SK-N-SH treated with all-trans-retinoic acid at 6 μM for 48 hours (cell line): ENCODE data around the gene NFIA.
"Not testable (repeated sequence)": the region's sequence is repeated elsewhere in the genome, so short reads cannot be mapped to it uniquely, and the experiment has no call there.

Experiments used
- ATAC-seq: fragments of 200-7000 bp; cut with Tn5 transposase; 3 replicates; pipeline ENCODE4 v1.9.1; 2020; ENCODE audit warnings: mild to moderate bottlenecking, moderate library complexity
- ARNTL ChIP-seq: fragments of 450-650 bp; formaldehyde crosslinking; IDR thresholded peaks from 2 replicates; pipeline ENCODE4 v1.5.0; 2020; ENCODE audit warnings: low read depth, mild to moderate bottlenecking, moderate library complexity, borderline replicate concordance
- BACH2 ChIP-seq: fragments of 250-450 bp; sonication (Bioruptor Pico); IDR thresholded peaks from 2 replicates; pipeline ENCODE4 v1.9.0; 2021; ENCODE audit warnings: mild to moderate bottlenecking, borderline replicate concordance
- CSDC2 ChIP-seq: fragments of 250-450 bp; sonication (Bioruptor Pico); IDR thresholded peaks from 2 replicates; pipeline ENCODE4 v1.5.0; 2020; ENCODE audit warnings: mild to moderate bottlenecking, moderate library complexity
- GLIS3 ChIP-seq: fragments of 250-450 bp; sonication (Bioruptor Pico); IDR thresholded peaks from 2 replicates; pipeline ENCODE4 v1.5.0; 2020; ENCODE audit warnings: mild to moderate bottlenecking, moderate library complexity
- ISL1 ChIP-seq: fragments of 250-450 bp; sonication (Bioruptor Pico); IDR thresholded peaks from 2 replicates; pipeline ENCODE4 v2.1.2; 2022; ENCODE audit warnings: mild to moderate bottlenecking, moderate library complexity
- OSR1 ChIP-seq: fragments of 250-450 bp; sonication (Bioruptor Pico); IDR thresholded peaks from 2 replicates; pipeline ENCODE4 v1.8.0; 2022; ENCODE audit warnings: moderate library complexity, mild to moderate bottlenecking, inconsistent platforms
- PPARA ChIP-seq: fragments of 250-450 bp; sonication (Bioruptor Pico); IDR thresholded peaks from 2 replicates; pipeline ENCODE4 v1.5.0; 2020; ENCODE audit warnings: mild to moderate bottlenecking, borderline replicate concordance
- SNAI2 ChIP-seq: fragments of 250-450 bp; sonication (Bioruptor Pico); IDR thresholded peaks from 2 replicates; pipeline ENCODE4 v1.5.0; 2020; ENCODE audit warnings: mild to moderate bottlenecking, moderate library complexity
- TCF4 ChIP-seq: fragments of 250-450 bp; sonication (Bioruptor Pico); IDR thresholded peaks from 2 replicates; pipeline ENCODE4 v1.8.0; 2021; ENCODE audit warnings: mild to moderate bottlenecking, moderate library complexity, borderline replicate concordance
- TOX ChIP-seq: fragments of 250-450 bp; sonication (Bioruptor Pico); IDR thresholded peaks from 2 replicates; pipeline ENCODE4 v1.8.0; 2021; ENCODE audit warnings: mild to moderate bottlenecking, moderate library complexity, borderline replicate concordance
- ZC3H10 ChIP-seq: fragments of 250-450 bp; sonication (Bioruptor Pico); IDR thresholded peaks from 2 replicates; pipeline ENCODE4 v1.5.1; 2021; ENCODE audit warnings: mild to moderate bottlenecking, moderate library complexity
- ZFP3 ChIP-seq: fragments of 250-450 bp; sonication (Bioruptor Pico); IDR thresholded peaks from 2 replicates; pipeline ENCODE4 v1.5.0; 2020; ENCODE audit warnings: mild to moderate bottlenecking, moderate library complexity
- ZNF565 ChIP-seq: fragments of 450-650 bp; formaldehyde crosslinking; conservative IDR thresholded peaks from 2 replicates; pipeline ENCODE4 v1.5.0; 2020; ENCODE audit warnings: low read depth, mild to moderate bottlenecking, moderate library complexity
- TF ChIP-seq, protein P1 (sequence below): fragments of 250-450 bp; sonication (Bioruptor Pico); IDR thresholded peaks from 2 replicates; pipeline ENCODE4 v1.5.1; 2020; ENCODE audit warnings: low read depth, mild to moderate bottlenecking, moderate library complexity
- TF ChIP-seq, protein P2 (sequence below): fragments of 250-450 bp; sonication (Bioruptor Pico); IDR thresholded peaks from 2 replicates; pipeline ENCODE4 v1.5.0; 2020; ENCODE audit warnings: mild to moderate bottlenecking, moderate library complexity
- TF ChIP-seq, protein P3 (sequence below): fragments of 250-450 bp; sonication (Bioruptor Pico); IDR thresholded peaks from 2 replicates; pipeline ENCODE4 v1.5.1; 2021; ENCODE audit warnings: mild to moderate bottlenecking, moderate library complexity
- TF ChIP-seq, protein P4 (sequence below): fragments of 250-450 bp; sonication (Bioruptor Pico); IDR thresholded peaks from 2 replicates; pipeline ENCODE4 v1.8.0; 2020; ENCODE audit warnings: mild to moderate bottlenecking, moderate library complexity, borderline replicate concordance
- TF ChIP-seq, protein P5 (sequence below): fragments of 250-450 bp; sonication (Bioruptor Pico); IDR thresholded peaks from 2 replicates; pipeline ENCODE4 v1.8.0; 2021; ENCODE audit warnings: low read depth, mild to moderate bottlenecking, moderate library complexity, borderline replicate concordance

Gene NFIA

DNA sequence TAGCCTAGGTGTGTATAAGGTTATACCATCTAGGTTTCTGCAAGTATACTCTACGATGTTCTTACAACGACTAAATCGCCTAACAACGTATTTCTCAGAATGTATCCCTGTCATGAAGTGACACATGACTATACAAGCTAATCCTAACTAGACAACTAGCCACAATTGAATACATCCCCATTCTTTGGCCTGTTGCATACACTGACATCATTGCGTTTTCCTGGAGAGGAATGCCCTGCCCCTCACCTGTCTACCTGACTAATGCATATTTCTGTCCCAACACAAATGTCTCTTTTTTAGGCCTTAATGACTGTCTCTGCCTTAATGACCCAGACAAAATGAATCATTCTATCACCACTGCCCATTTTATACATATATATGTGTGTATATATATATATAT lies 8.5 kb upstream of the NFIA start:
- no peak for ATAC-seq
- no peak for TF ChIP-seq CSDC2 (CRISPR knock-in tag)
- TF ChIP-seq, protein P1, sequence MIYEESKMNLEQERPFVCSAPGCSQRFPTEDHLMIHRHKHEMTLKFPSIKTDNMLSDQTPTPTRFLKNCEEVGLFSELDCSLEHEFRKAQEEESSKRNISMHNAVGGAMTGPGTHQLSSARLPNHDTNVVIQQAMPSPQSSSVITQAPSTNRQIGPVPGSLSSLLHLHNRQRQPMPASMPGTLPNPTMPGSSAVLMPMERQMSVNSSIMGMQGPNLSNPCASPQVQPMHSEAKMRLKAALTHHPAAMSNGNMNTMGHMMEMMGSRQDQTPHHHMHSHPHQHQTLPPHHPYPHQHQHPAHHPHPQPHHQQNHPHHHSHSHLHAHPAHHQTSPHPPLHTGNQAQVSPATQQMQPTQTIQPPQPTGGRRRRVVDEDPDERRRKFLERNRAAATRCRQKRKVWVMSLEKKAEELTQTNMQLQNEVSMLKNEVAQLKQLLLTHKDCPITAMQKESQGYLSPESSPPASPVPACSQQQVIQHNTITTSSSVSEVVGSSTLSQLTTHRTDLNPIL (CRISPR knock-in tag), result no peak
- TF ChIP-seq, protein P2, sequence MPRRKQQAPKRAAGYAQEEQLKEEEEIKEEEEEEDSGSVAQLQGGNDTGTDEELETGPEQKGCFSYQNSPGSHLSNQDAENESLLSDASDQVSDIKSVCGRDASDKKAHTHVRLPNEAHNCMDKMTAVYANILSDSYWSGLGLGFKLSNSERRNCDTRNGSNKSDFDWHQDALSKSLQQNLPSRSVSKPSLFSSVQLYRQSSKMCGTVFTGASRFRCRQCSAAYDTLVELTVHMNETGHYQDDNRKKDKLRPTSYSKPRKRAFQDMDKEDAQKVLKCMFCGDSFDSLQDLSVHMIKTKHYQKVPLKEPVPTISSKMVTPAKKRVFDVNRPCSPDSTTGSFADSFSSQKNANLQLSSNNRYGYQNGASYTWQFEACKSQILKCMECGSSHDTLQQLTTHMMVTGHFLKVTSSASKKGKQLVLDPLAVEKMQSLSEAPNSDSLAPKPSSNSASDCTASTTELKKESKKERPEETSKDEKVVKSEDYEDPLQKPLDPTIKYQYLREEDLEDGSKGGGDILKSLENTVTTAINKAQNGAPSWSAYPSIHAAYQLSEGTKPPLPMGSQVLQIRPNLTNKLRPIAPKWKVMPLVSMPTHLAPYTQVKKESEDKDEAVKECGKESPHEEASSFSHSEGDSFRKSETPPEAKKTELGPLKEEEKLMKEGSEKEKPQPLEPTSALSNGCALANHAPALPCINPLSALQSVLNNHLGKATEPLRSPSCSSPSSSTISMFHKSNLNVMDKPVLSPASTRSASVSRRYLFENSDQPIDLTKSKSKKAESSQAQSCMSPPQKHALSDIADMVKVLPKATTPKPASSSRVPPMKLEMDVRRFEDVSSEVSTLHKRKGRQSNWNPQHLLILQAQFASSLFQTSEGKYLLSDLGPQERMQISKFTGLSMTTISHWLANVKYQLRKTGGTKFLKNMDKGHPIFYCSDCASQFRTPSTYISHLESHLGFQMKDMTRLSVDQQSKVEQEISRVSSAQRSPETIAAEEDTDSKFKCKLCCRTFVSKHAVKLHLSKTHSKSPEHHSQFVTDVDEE (CRISPR knock-in tag), result no peak
- no peak for TF ChIP-seq ZC3H10
- TF ChIP-seq, protein P3, sequence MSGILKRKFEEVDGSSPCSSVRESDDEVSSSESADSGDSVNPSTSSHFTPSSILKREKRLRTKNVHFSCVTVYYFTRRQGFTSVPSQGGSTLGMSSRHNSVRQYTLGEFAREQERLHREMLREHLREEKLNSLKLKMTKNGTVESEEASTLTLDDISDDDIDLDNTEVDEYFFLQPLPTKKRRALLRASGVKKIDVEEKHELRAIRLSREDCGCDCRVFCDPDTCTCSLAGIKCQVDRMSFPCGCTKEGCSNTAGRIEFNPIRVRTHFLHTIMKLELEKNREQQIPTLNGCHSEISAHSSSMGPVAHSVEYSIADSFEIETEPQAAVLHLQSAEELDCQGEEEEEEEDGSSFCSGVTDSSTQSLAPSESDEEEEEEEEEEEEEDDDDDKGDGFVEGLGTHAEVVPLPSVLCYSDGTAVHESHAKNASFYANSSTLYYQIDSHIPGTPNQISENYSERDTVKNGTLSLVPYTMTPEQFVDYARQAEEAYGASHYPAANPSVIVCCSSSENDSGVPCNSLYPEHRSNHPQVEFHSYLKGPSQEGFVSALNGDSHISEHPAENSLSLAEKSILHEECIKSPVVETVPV (CRISPR knock-in tag), result no peak
- TF ChIP-seq ZFP3 (CRISPR knock-in tag), result no peak
- TF ChIP-seq TOX, result no peak
- TF ChIP-seq, protein P4, sequence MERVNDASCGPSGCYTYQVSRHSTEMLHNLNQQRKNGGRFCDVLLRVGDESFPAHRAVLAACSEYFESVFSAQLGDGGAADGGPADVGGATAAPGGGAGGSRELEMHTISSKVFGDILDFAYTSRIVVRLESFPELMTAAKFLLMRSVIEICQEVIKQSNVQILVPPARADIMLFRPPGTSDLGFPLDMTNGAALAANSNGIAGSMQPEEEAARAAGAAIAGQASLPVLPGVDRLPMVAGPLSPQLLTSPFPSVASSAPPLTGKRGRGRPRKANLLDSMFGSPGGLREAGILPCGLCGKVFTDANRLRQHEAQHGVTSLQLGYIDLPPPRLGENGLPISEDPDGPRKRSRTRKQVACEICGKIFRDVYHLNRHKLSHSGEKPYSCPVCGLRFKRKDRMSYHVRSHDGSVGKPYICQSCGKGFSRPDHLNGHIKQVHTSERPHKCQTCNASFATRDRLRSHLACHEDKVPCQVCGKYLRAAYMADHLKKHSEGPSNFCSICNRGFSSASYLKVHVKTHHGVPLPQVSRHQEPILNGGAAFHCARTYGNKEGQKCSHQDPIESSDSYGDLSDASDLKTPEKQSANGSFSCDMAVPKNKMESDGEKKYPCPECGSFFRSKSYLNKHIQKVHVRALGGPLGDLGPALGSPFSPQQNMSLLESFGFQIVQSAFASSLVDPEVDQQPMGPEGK (CRISPR knock-in tag), result no peak
- TF ChIP-seq ISL1, result no peak
- no peak for TF ChIP-seq ZNF565 (CRISPR knock-in tag)
- no peak for TF ChIP-seq ARNTL
- TF ChIP-seq SNAI2, result no peak
- no peak for TF ChIP-seq GLIS3 (CRISPR knock-in tag)
- no peak for TF ChIP-seq OSR1 (CRISPR knock-in tag)
- TF ChIP-seq, protein P5, sequence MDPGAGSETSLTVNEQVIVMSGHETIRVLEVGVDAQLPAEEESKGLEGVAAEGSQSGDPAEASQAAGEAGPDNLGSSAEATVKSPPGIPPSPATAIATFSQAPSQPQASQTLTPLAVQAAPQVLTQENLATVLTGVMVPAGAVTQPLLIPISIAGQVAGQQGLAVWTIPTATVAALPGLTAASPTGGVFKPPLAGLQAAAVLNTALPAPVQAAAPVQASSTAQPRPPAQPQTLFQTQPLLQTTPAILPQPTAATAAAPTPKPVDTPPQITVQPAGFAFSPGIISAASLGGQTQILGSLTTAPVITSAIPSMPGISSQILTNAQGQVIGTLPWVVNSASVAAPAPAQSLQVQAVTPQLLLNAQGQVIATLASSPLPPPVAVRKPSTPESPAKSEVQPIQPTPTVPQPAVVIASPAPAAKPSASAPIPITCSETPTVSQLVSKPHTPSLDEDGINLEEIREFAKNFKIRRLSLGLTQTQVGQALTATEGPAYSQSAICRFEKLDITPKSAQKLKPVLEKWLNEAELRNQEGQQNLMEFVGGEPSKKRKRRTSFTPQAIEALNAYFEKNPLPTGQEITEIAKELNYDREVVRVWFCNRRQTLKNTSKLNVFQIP (CRISPR knock-in tag), result no peak
- TF ChIP-seq PPARA, result no peak
- TF ChIP-seq TCF4 (CRISPR knock-in tag), result no peak
- TF ChIP-seq BACH2 (CRISPR knock-in tag), result no peak
- TF ChIP-seq, all 23 proteins: peak for 0

DNA sequence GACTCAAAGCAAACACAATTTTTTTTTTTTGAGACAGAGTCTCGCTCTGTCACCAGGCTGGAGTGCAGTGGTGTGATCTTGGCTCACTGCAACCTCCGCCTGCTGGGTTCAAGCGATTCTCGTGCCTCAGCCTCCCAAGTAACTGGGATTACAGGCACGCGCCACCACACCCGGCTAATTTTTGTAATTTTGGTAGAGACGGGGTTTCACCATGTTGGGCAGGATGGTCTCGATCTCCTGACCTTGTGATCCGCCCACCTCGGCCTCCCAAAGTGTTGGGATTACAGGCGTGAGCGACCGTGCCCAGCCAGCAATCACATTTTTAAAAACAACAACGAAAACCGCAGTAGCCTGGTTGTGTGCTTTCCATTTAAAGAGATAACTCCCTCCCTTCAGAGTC lies 6.5 kb upstream of the NFIA start:
- ATAC-seq, result not testable (repeated sequence)

DNA sequence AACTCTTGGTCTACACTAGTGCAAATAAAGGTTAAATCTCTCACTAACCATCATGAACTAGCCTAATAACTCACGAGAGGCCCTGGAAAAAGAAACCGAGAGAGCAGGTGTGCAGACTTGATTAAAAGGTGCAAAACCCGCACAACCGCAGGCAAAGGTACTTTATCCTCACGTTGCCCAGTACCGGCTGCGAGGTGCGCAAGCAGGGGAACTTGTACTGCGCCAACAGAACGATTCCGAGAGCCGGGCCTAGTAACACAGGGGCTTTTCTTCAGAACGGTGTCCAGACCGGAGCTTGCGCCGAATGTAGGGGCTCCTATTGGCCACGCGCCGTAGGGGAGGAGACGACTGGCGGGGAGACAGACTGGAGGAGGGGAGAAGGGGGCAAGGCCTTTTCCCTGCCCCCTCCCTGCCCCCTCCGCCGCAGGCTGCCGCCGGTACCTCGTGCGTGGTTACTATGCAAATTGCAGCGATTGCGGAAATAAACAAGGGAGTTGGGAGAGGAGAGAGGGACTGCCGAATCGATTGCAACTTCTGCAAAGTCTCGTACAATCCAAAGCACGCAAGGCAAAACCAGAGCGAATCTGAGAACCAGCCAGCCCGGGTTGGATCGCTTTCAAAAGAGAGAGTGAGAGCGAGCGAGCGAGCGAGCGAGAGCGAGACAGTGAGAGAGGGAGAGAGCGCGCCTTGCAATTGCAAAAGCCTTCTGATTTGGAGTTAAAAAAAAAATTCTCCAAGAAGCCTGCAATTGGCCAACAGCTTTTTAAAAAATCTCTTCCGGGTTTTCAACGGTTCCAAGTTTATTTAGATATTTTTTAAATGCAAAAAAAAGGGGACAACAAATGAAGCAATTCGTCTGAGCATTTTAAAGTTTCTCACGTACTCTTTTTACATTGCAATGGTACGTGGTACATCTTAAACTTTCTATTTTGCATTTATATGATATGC lies 5.4 kb upstream of the NFIA start:
- TF ChIP-seq, protein P4 (CRISPR knock-in tag), result peak; percentile 56; the same call in 1 of the 2 replicates
- TF ChIP-seq, protein P2 (CRISPR knock-in tag), result peak; percentile 34
- no peak for TF ChIP-seq ISL1
- TF ChIP-seq, all 23 proteins: peak for 2
- ATAC-seq, result peak; percentile 84
